Measurements from ENCODE around the gene GSTM3. TPM values are rescaled to one million over a fixed set of nuclear protein-coding genes. Genes with fewer than 3 reads are reported as not detected.
"Not testable (repeated sequence)": the region's sequence is repeated elsewhere in the genome, so short reads cannot be mapped to it uniquely, and the experiment has no call there.

The GSTM3 gene
- total RNA-seq, 1 experiment from 2014 or later = not detected

- Mint-ChIP-seq H3K27ac (ENCODE audit: low read depth, unreplicated experiment) (no peak overlapping the region), H3K27me3 (ENCODE audit: insufficient read depth, unreplicated experiment) (peaks cover 52% of the 10 kb centered on the region), H3K36me3 (ENCODE audit: insufficient read depth, unreplicated experiment) (no peaks in the 10 kb centered on the region), H3K4me1 (ENCODE audit: insufficient read depth, unreplicated experiment) (no peaks in the 10 kb centered on the region), H3K9me3 (ENCODE audit: unreplicated experiment) (no peaks in the 10 kb centered on the region), H3K4me3 (ENCODE audit: unreplicated experiment) (no peak overlapping the region)
- TF ChIP-seq CTCF (IDR thresholded peaks at IDR 0.05; ENCODE audit: unreplicated experiment) = no peak
- BruUV-seq (replicated peaks) = no TSS peak
- ChIA-PET POLR2A (interaction anchor here (1.0 kb wide), 1 partner anchor 22 kb away, joined by 3 read pairs; no protein-coding TSS in a partner anchor), CTCF (interaction anchor here (1.1 kb wide), 1 partner anchor 111 kb away, joined by 3 read pairs; no protein-coding TSS in a partner anchor)
- intact Hi-C loops (cut with micrococcal nuclease) = no loop called here
- DNase-seq (ENCODE audit: unreplicated experiment) = no peak
Measured at GRCh38 chr1:109750920-109751319, 10.1 kb upstream of the GSTM3 start.

- no peak overlapping the region for H3K27ac Mint-ChIP-seq (ENCODE audit: low read depth, unreplicated experiment)
- peaks cover 57% of the 10 kb centered on the region for H3K27me3 Mint-ChIP-seq (ENCODE audit: insufficient read depth, unreplicated experiment)
- no peaks in the 10 kb centered on the region for H3K9me3 Mint-ChIP-seq (ENCODE audit: unreplicated experiment)
- ChIA-PET CTCF (interaction anchor here (1.3 to 1.7 kb wide), 2 partner anchors 24 to 27 kb away, joined by 4 to 5 read pairs; no protein-coding TSS in a partner anchor), POLR2A (interaction anchor here (1.0 kb wide), 1 partner anchor 22 kb away, joined by 3 read pairs; no protein-coding TSS in a partner anchor)
- no peak overlapping the region for H3K4me3 Mint-ChIP-seq (ENCODE audit: unreplicated experiment)
- no peaks in the 10 kb centered on the region for H3K36me3 Mint-ChIP-seq (ENCODE audit: insufficient read depth, unreplicated experiment)
- TF ChIP-seq CTCF (IDR thresholded peaks at IDR 0.05; ENCODE audit: unreplicated experiment) = no peak
- intact Hi-C loops (cut with micrococcal nuclease) = no loop called here
- H3K4me1 Mint-ChIP-seq (ENCODE audit: insufficient read depth, unreplicated experiment) = no peaks in the 10 kb centered on the region
- no peak for DNase-seq (ENCODE audit: unreplicated experiment)
- BruUV-seq (replicated peaks) = no TSS peak
Measured at GRCh38 chr1:109750241-109750882, 9.5 kb upstream of the GSTM3 start.

- DNase-seq (ENCODE audit: unreplicated experiment) = no peak
- Mint-ChIP-seq H3K27ac (ENCODE audit: low read depth, unreplicated experiment) (no peak overlapping the region), H3K36me3 (ENCODE audit: insufficient read depth, unreplicated experiment) (no peaks in the 10 kb centered on the region), H3K9me3 (ENCODE audit: unreplicated experiment) (no peaks in the 10 kb centered on the region), H3K4me1 (ENCODE audit: insufficient read depth, unreplicated experiment) (no peaks in the 10 kb centered on the region), H3K4me3 (ENCODE audit: unreplicated experiment) (no peak overlapping the region), H3K27me3 (ENCODE audit: insufficient read depth, unreplicated experiment) (peaks cover 61% of the 10 kb centered on the region)
- TF ChIP-seq CTCF (IDR thresholded peaks at IDR 0.05; ENCODE audit: unreplicated experiment) = no peak
- CTCF ChIA-PET = interaction anchor here (0.5 to 1.7 kb wide), 4 partner anchors 24 to 180 kb away, joined by 4 to 8 read pairs (median 4); no protein-coding TSS in a partner anchor
- POLR2A ChIA-PET = no interaction called here
- BruUV-seq (replicated peaks) = no TSS peak
- intact Hi-C loops (cut with micrococcal nuclease) = no loop called here
Measured at GRCh38 chr1:109749221-109749620, 8.4 kb upstream of the GSTM3 start.

- H3K36me3 Mint-ChIP-seq (ENCODE audit: insufficient read depth, unreplicated experiment); DNase-seq (ENCODE audit: unreplicated experiment); H3K9me3 Mint-ChIP-seq (ENCODE audit: unreplicated experiment); BruUV-seq (replicated peaks); intact Hi-C loops (cut with micrococcal nuclease); H3K4me1 Mint-ChIP-seq (ENCODE audit: insufficient read depth, unreplicated experiment); H3K27ac Mint-ChIP-seq (ENCODE audit: low read depth, unreplicated experiment); H3K4me3 Mint-ChIP-seq (ENCODE audit: unreplicated experiment); POLR2A ChIA-PET: not testable (repeated sequence)
- peaks cover 61% of the 10 kb centered on the region for H3K27me3 Mint-ChIP-seq (ENCODE audit: insufficient read depth, unreplicated experiment)
- CTCF ChIA-PET = interaction anchor here (1.6 kb wide), 1 partner anchor 25 kb away, joined by 4 read pairs; no protein-coding TSS in a partner anchor
Measured at GRCh38 chr1:109748311-109748710, 7.5 kb upstream of the GSTM3 start.
